Measurements from ENCODE around the gene AFF1.
"Not testable (repeated sequence)": the region's sequence is repeated elsewhere in the genome, so short reads cannot be mapped to it uniquely, and the experiment has no call there.

AFF1 gene

GRCh38 chr4:87077914-87078585 lies 143.2 kb downstream of the AFF1 start:
- TF ChIP-seq CTCF (IDR thresholded peaks at IDR 0.05; ENCODE audit: low read depth, low read length, missing control alignments), result no peak
- in situ Hi-C loops (cut with HindIII; ENCODE audit: low sequenced_read_pairs), result no loop called here
- no peak overlapping the region for H3K4me3 ChIP-seq (ENCODE audit: low read depth, low read length)
- no peak for DNase-seq (ENCODE audit: low read depth)

- DNase-seq (ENCODE audit: low read depth), result no peak
- no peak for TF ChIP-seq CTCF (IDR thresholded peaks at IDR 0.05; ENCODE audit: low read depth, low read length, missing control alignments)
- no peak overlapping the region for H3K4me3 ChIP-seq (ENCODE audit: low read depth, low read length)
- in situ Hi-C loops (cut with HindIII; ENCODE audit: low sequenced_read_pairs), result no loop called here
Observed at GRCh38 chr4:87078987-87079486, 144.2 kb downstream of the AFF1 start.

- in situ Hi-C loops (cut with HindIII; ENCODE audit: low sequenced_read_pairs), result no loop called here
- TF ChIP-seq CTCF (IDR thresholded peaks at IDR 0.05; ENCODE audit: low read depth, low read length, missing control alignments), result no peak
- H3K4me3 ChIP-seq (ENCODE audit: low read depth, low read length), result no peak overlapping the region
- DNase-seq (ENCODE audit: low read depth), result no peak
Observed at GRCh38 chr4:87079967-87080366, 145.2 kb downstream of the AFF1 start.

- H3K4me3 ChIP-seq (ENCODE audit: low read depth, low read length), result no peak overlapping the region
- DNase-seq (ENCODE audit: low read depth), result no peak
- in situ Hi-C loops (cut with HindIII; ENCODE audit: low sequenced_read_pairs), result no loop called here
- no peak for TF ChIP-seq CTCF (IDR thresholded peaks at IDR 0.05; ENCODE audit: low read depth, low read length, missing control alignments)
Observed at GRCh38 chr4:87080462-87080861, 145.7 kb downstream of the AFF1 start.

- in situ Hi-C loops (cut with HindIII; ENCODE audit: low sequenced_read_pairs), result no loop called here
- DNase-seq (ENCODE audit: low read depth), result no peak
- no peak for TF ChIP-seq CTCF (IDR thresholded peaks at IDR 0.05; ENCODE audit: low read depth, low read length, missing control alignments)
- H3K4me3 ChIP-seq (ENCODE audit: low read depth, low read length), result no peak overlapping the region
Observed at GRCh38 chr4:87081826-87082225, 147.0 kb downstream of the AFF1 start.

GRCh38 chr4:87085732-87086131 lies 150.9 kb downstream of the AFF1 start:
- in situ Hi-C loops (cut with HindIII; ENCODE audit: low sequenced_read_pairs); H3K4me3 ChIP-seq (ENCODE audit: low read depth, low read length); DNase-seq (ENCODE audit: low read depth): not testable (repeated sequence)

- no peak overlapping the region for H3K4me3 ChIP-seq (ENCODE audit: low read depth, low read length)
- in situ Hi-C loops (cut with HindIII; ENCODE audit: low sequenced_read_pairs), result no loop called here
- no peak for DNase-seq (ENCODE audit: low read depth)
- no peak for TF ChIP-seq CTCF (IDR thresholded peaks at IDR 0.05; ENCODE audit: low read depth, low read length, missing control alignments)
Observed at GRCh38 chr4:87086143-87086805, 151.5 kb downstream of the AFF1 start.

All from astrocyte of the cerebellum (primary cell).